PC-9 (cell line): Measurements from ENCODE around the gene RAG2. TPM values are rescaled to one million over a fixed set of nuclear protein-coding genes. Genes with fewer than 3 reads are reported as not detected.
"Not testable (repeated sequence)": the region's sequence is repeated elsewhere in the genome, so short reads cannot be mapped to it uniquely, and the experiment has no call there.

Source experiments
- BruUV-seq: library from RNA; stranded (reverse); fragments of 400-500 nt; replicated peaks from 2 replicates; lab custom pipeline; 2021; lab: Mats Ljungman, UMichigan
- CTCF ChIA-PET: fragments of 300-600 bp; sonication (Branson Sonifier 250); formaldehyde crosslinking; loops from one replicate; lab custom pipeline; 2022; ENCODE audit warnings: antibody characterized with exemption; lab: Charles Lee
- POLR2A ChIA-PET: fragments of 300-600 bp; sonication (Branson Sonifier 250); formaldehyde crosslinking; loops from one replicate; lab custom pipeline; 2022; ENCODE audit warnings: antibody characterized with exemption; ENCODE audit not compliant: unreplicated experiment; lab: Charles Lee
- DNase-seq, 2 experiments: peaks; one replicate each; pipeline versions ENCODE4 v3.0.0 to v3.0.0-alpha.2; 2015 to 2022; ENCODE audit warnings: mixed read lengths in 1 of 2
- H2AFZ ChIP-seq: fragments of 200-600 bp; sonication (generic); 2 replicates; pipeline ENCODE4 v1.8.1; 2017; ENCODE audit warnings: antibody characterized with exemption
- H3F3A ChIP-seq: fragments of 200-600 bp; sonication (generic); 2 replicates; pipeline ENCODE4 v1.8.1; 2017; ENCODE audit warnings: antibody characterized with exemption, mild to moderate bottlenecking, low read depth; ENCODE audit not compliant: insufficient read depth
- H3K27ac ChIP-seq: fragments of 200-600 bp; sonication (generic); 2 replicates; pipeline ENCODE4 v1.6.1; 2016; ENCODE audit warnings: mixed run types
- H3K27me3 ChIP-seq: fragments of 200-600 bp; sonication (generic); 2 replicates; pipeline ENCODE4 v1.6.1; 2016; ENCODE audit warnings: low read depth, mixed run types; ENCODE audit not compliant: insufficient read depth
- H3K36me3 ChIP-seq: fragments of 200-600 bp; sonication (generic); 2 replicates; pipeline ENCODE4 v1.6.1; 2016; ENCODE audit warnings: low read depth, mixed run types
- H3K4me1 ChIP-seq: fragments of 200-600 bp; sonication (generic); replicated peaks from 2 replicates; pipeline ENCODE4 v1.6.1; 2016; ENCODE audit warnings: mixed run types; ENCODE audit not compliant: insufficient read depth
- H3K4me2 ChIP-seq: fragments of 200-600 bp; sonication (generic); 2 replicates; pipeline ENCODE4 v1.6.1; 2017; ENCODE audit warnings: mixed run types
- H3K4me3 ChIP-seq: fragments of 200-600 bp; sonication (generic); 2 replicates; pipeline ENCODE4 v1.6.1; 2016; ENCODE audit warnings: mixed run types
- H3K79me2 ChIP-seq: fragments of 200-600 bp; sonication (generic); 2 replicates; pipeline ENCODE4 v1.6.1; 2017; ENCODE audit warnings: low read depth, mixed run types
- H3K9me2 ChIP-seq: fragments of 200-600 bp; sonication (generic); 2 replicates; pipeline ENCODE4 v1.8.1; 2017; ENCODE audit warnings: mild to moderate bottlenecking; ENCODE audit not compliant: insufficient read depth
- H3K9me3 ChIP-seq: fragments of 200-600 bp; sonication (generic); 2 replicates; pipeline ENCODE4 v1.8.1; 2016; ENCODE audit warnings: low read depth; ENCODE audit not compliant: insufficient read depth
- H4K20me1 ChIP-seq: fragments of 200-600 bp; sonication (generic); 2 replicates; pipeline ENCODE4 v1.8.1; 2017; ENCODE audit not compliant: insufficient read depth
- EZH2 ChIP-seq: fragments of 200-600 bp; sonication (generic); IDR thresholded peaks from 2 replicates; pipeline ENCODE4 v1.8.0; 2017; ENCODE audit warnings: antibody characterized with exemption, low read depth
- intact Hi-C: fragments of 100-400 bp; cut with micrococcal nuclease; formaldehyde crosslinking; loops from one replicate; pipeline ENCODE4 v1.10.0; 2022; ENCODE audit not compliant: unreplicated experiment
- total RNA-seq: library from RNA; stranded (reverse); gene quantifications from 2 replicates; pipeline ENCODE4 v1.2.3, GENCODE V29; 2021
- TF ChIP-seq, protein P1 (sequence below): fragments of 200-600 bp; sonication (generic); conservative IDR thresholded peaks from 2 replicates; pipeline ENCODE4 v1.6.1; 2017; ENCODE audit warnings: mixed run types, antibody characterized with exemption, mild to moderate bottlenecking, moderate library complexity

The RAG2 gene
- total RNA-seq, 1 experiment from 2014 or later = not detected

DNA sequence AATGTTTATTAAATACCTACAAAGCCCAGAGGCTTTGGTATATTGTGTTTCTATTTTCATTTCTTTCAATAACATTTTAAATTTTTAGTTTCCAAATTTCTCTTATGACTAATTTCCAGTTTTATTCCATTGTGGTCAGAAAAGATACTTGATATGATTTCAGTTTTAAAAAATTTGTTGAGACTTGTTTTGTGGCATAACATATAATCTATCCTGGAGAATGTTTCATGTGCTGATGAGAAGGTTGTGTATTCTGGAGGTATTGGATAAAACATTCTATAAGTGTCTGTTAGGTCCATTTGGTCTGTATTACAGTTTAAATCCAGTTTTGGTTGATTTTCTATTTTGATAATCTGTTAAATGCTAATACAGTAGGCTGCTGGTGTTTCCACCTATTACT lies 40.0 kb downstream of the RAG2 start:
- Histone ChIP-seq H3K27ac (peak overlapping the region; percentile 48), H3K9me2 (peaks cover 9% of the 10 kb centered on the region; the same call in 1 of the 2 replicates), H3K36me3 (no peaks in the 10 kb centered on the region), H3K27me3 (no peaks in the 10 kb centered on the region), H3K4me3 (peak overlapping the region; percentile 75), H2AFZ (peak overlapping the region; percentile 99), H3K79me2 (no peaks in the 10 kb centered on the region), H4K20me1 (no peaks in the 10 kb centered on the region), H3K4me1 (peaks cover 12% of the 10 kb centered on the region), H3F3A (peaks cover 10% of the 10 kb centered on the region), H3K9me3 (peaks cover 13% of the 10 kb centered on the region), H3K4me2 (peak overlapping the region; percentile 97)
- ChIA-PET POLR2A (no interaction called here), CTCF (no interaction called here)
- intact Hi-C loops = no loop called here
- no peak for DNase-seq
- no TSS peak for BruUV-seq
- TF ChIP-seq EZH2 = no peak
- TF ChIP-seq, protein P1, sequence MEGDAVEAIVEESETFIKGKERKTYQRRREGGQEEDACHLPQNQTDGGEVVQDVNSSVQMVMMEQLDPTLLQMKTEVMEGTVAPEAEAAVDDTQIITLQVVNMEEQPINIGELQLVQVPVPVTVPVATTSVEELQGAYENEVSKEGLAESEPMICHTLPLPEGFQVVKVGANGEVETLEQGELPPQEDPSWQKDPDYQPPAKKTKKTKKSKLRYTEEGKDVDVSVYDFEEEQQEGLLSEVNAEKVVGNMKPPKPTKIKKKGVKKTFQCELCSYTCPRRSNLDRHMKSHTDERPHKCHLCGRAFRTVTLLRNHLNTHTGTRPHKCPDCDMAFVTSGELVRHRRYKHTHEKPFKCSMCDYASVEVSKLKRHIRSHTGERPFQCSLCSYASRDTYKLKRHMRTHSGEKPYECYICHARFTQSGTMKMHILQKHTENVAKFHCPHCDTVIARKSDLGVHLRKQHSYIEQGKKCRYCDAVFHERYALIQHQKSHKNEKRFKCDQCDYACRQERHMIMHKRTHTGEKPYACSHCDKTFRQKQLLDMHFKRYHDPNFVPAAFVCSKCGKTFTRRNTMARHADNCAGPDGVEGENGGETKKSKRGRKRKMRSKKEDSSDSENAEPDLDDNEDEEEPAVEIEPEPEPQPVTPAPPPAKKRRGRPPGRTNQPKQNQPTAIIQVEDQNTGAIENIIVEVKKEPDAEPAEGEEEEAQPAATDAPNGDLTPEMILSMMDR = no peak

DNA sequence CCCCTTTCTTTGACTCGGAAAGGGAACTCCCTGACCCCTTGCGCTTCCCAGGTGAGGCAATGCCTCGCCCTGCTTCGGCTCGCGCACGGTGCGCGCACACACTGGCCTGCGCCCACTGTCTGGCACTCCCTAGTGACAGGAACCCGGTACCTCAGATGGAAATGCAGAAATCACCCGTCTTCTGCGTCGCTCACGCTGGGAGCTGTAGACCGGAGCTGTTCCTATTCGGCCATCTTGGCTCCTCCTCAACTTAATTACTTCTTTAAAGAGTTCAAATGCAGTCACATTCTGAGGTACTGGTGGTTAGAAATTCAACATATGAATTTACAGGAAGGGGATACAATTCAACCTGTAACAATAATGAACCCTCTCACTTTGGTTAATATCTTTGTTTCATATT lies 40.6 kb downstream of the RAG2 start:
- H3K27ac ChIP-seq = peak overlapping the region; percentile 48
- H3F3A ChIP-seq, H3K27me3 ChIP-seq, H3K36me3 ChIP-seq, H3K79me2 ChIP-seq, H3K9me2 ChIP-seq, intact Hi-C loops, BruUV-seq, POLR2A ChIA-PET, CTCF ChIA-PET, H4K20me1 ChIP-seq: not testable (repeated sequence)
- peak overlapping the region; percentile 99 for H2AFZ ChIP-seq
- peak in 1 of 2 experiments; percentile 61 for DNase-seq
- H3K4me3 ChIP-seq = peak overlapping the region; percentile 75
- peaks cover 12% of the 10 kb centered on the region for H3K4me1 ChIP-seq
- peak overlapping the region; percentile 97 for H3K4me2 ChIP-seq
- H3K9me3 ChIP-seq = peaks cover 13% of the 10 kb centered on the region

DNA sequence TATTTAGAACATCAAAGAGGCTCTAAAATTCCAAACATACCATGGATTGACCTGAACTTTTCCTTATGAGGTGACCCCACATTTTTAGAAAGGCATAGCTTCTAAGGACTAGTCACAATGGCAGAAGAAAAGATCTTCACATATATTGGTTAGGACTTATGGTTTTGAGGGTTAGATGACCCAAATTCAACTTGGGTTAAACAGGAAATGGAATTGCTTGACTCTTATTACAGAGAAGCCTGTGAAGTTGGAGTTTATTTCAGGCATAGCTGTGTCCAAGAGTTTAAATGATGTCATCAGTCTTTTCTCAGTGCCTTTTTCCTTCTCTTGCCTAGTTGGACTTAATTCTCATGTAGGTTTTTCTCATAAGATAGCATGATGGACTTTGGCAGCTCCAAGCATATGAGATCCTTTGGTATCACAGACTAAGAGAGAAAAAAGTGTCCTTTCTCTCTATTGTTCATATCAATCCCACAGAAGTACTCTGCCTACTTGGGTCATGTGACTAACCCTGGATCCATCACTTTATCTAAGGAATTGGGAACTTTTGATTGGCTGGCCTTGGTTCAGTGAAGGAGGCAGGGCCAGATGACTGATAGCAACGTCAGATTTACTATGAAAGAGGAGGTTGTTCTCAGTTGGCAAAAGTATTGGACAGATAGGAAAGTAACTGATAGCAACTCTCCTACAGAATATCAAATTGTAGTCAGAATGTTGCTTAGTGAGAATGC lies 47.5 kb downstream of the RAG2 start:
- no peak overlapping the region for H3K4me3 ChIP-seq
- DNase-seq = no peak
- H2AFZ ChIP-seq = no peak overlapping the region
- intact Hi-C loops = no loop called here
- H3K9me3 ChIP-seq = no peaks in the 10 kb centered on the region
- H3K79me2 ChIP-seq = no peaks in the 10 kb centered on the region
- H3K9me2 ChIP-seq = no peaks in the 10 kb centered on the region
- CTCF ChIA-PET = no interaction called here
- no peak for TF ChIP-seq EZH2
- TF ChIP-seq, protein P1 = no peak
- H4K20me1 ChIP-seq = no peaks in the 10 kb centered on the region
- POLR2A ChIA-PET = no interaction called here
- H3K4me2 ChIP-seq = no peak overlapping the region
- H3F3A ChIP-seq = no peaks in the 10 kb centered on the region
- no peaks in the 10 kb centered on the region for H3K4me1 ChIP-seq
- no TSS peak for BruUV-seq
- peaks cover 33% of the 10 kb centered on the region for H3K27me3 ChIP-seq
- H3K36me3 ChIP-seq = no peaks in the 10 kb centered on the region
- H3K27ac ChIP-seq = no peak overlapping the region

Other genes starting within 250 kb of the RAG2 start
- 8.0 and 9.2 TPM in 2 replicates for gene TRAF6, start 88.0 kb downstream of the RAG2 start, total RNA-seq
- 0.31 and 0.63 TPM in 2 replicates for gene RAG1, start 30.2 kb downstream of the RAG2 start, total RNA-seq
- 18.9 TPM in 2 replicates for gene IFTAP, start 3.7 kb downstream of the RAG2 start, total RNA-seq